Measurements from ENCODE around the gene RIMS1. TPM values are rescaled to one million over a fixed set of nuclear protein-coding genes. Genes with fewer than 3 reads are reported as not detected.

The RIMS1 gene
- total RNA-seq, 5 donors from 2014 or later (not counting 1 experiment from before 2014, with no cell fraction given) = not detected

- ChIA-PET POLR2A (interaction anchor here in 1 of 2 donors (0.6 kb wide), 1 partner anchor 11 kb away, joined by 9 read pairs; no protein-coding TSS in a partner anchor), CTCF (no interaction called here)
- Mint-ChIP-seq H3K27me3 (no peaks in the 10 kb centered on the region), H3K27ac (no peak overlapping the region), H3K4me3 (no peak overlapping the region), H3K36me3 (no peaks in the 10 kb centered on the region), H3K9me3 (peaks cover 0 to 11% (median 0%) of the 10 kb centered on the region in 3 donors), H3K4me1 (no peaks in the 10 kb centered on the region)
- Histone ChIP-seq H3K9me3 (no peaks in the 10 kb centered on the region), H3K36me3 (ENCODE audit: control insufficient read depth in 2 of 2, extremely low read depth in 1 of 2, insufficient read depth in 1 of 2, low read length in 1 of 2) (no peaks in the 10 kb centered on the region), H3K4me3 (ENCODE audit: control insufficient read depth in 1 of 2, extremely low read depth in 1 of 2, low read length in 1 of 2) (no peak overlapping the region), H3K27ac (ENCODE audit: low read length) (no peak overlapping the region), H3K27me3 (replicated peaks in 1 of 2; ENCODE audit: control insufficient read depth in 2 of 2, extremely low read depth in 1 of 2, insufficient read depth in 2 of 2, low read length in 1 of 2) (no peaks in the 10 kb centered on the region), H3K4me1 (ENCODE audit: control insufficient read depth in 1 of 2, extremely low read depth in 1 of 2, insufficient read depth in 2 of 2, low read length in 2 of 2) (no peaks in the 10 kb centered on the region)
- DNase-seq (no peak), ATAC-seq (replicated peaks in 1 of 4) (no peak)
Observed at GRCh38 chr6:71906813-71907212, 20.5 kb downstream of the RIMS1 start.

GRCh38 chr6:71908162-71908765 is 21.9 kb downstream of the RIMS1 start:
- Histone ChIP-seq H3K9me3 (no peaks in the 10 kb centered on the region), H3K27ac (ENCODE audit: low read length) (no peak overlapping the region), H3K27me3 (replicated peaks in 1 of 2; ENCODE audit: control insufficient read depth in 2 of 2, extremely low read depth in 1 of 2, insufficient read depth in 2 of 2, low read length in 1 of 2) (no peaks in the 10 kb centered on the region), H3K36me3 (ENCODE audit: control insufficient read depth in 2 of 2, extremely low read depth in 1 of 2, insufficient read depth in 1 of 2, low read length in 1 of 2) (no peaks in the 10 kb centered on the region), H3K4me3 (ENCODE audit: control insufficient read depth in 1 of 2, extremely low read depth in 1 of 2, low read length in 1 of 2) (no peak overlapping the region), H3K4me1 (ENCODE audit: control insufficient read depth in 1 of 2, extremely low read depth in 1 of 2, insufficient read depth in 2 of 2, low read length in 2 of 2) (no peaks in the 10 kb centered on the region)
- no peak for ATAC-seq (replicated peaks in 1 of 4)
- H3K27ac Mint-ChIP-seq = no peak overlapping the region
- POLR2A ChIA-PET = no interaction called here
- no CpG with 5 or more reads among the region's 4 CpGs for WGBS (ENCODE audit: insufficient coverage)
- H3K4me3 Mint-ChIP-seq = no peak overlapping the region
- DNase-seq = no peak
- no peaks in the 10 kb centered on the region for H3K27me3 Mint-ChIP-seq
- CTCF ChIA-PET = no interaction called here
- H3K36me3 Mint-ChIP-seq = no peaks in the 10 kb centered on the region
- no peaks in the 10 kb centered on the region for H3K4me1 Mint-ChIP-seq
- H3K9me3 Mint-ChIP-seq = peaks cover 0 to 11% (median 0%) of the 10 kb centered on the region in 3 donors

- Histone ChIP-seq H3K4me1 (ENCODE audit: control insufficient read depth in 1 of 2, extremely low read depth in 1 of 2, insufficient read depth in 2 of 2, low read length in 2 of 2) (no peaks in the 10 kb centered on the region), H3K27me3 (replicated peaks in 1 of 2; ENCODE audit: control insufficient read depth in 2 of 2, extremely low read depth in 1 of 2, insufficient read depth in 2 of 2, low read length in 1 of 2) (no peaks in the 10 kb centered on the region), H3K27ac (ENCODE audit: low read length) (no peak overlapping the region), H3K9me3 (no peaks in the 10 kb centered on the region), H3K4me3 (ENCODE audit: control insufficient read depth in 1 of 2, extremely low read depth in 1 of 2, low read length in 1 of 2) (no peak overlapping the region), H3K36me3 (ENCODE audit: control insufficient read depth in 2 of 2, extremely low read depth in 1 of 2, insufficient read depth in 1 of 2, low read length in 1 of 2) (no peaks in the 10 kb centered on the region)
- no peak overlapping the region for H3K4me3 Mint-ChIP-seq
- H3K36me3 Mint-ChIP-seq = no peaks in the 10 kb centered on the region
- WGBS (ENCODE audit: insufficient coverage) = no CpG with 5 or more reads among the region's 1 CpG
- H3K27ac Mint-ChIP-seq = no peak overlapping the region
- no peaks in the 10 kb centered on the region for H3K27me3 Mint-ChIP-seq
- no peaks in the 10 kb centered on the region for H3K4me1 Mint-ChIP-seq
- ATAC-seq (replicated peaks in 1 of 4) (no peak), DNase-seq (no peak)
- H3K9me3 Mint-ChIP-seq = peaks cover 0 to 7% (median 0%) of the 10 kb centered on the region in 3 donors
- ChIA-PET CTCF (interaction anchor here in 1 of 2 donors (0.5 kb wide), 1 partner anchor 114 kb away, joined by 3 read pairs; no protein-coding TSS in a partner anchor), POLR2A (no interaction called here)
Observed at GRCh38 chr6:71913444-71914234, 27.3 kb downstream of the RIMS1 start.

- no peaks in the 10 kb centered on the region for H3K36me3 Mint-ChIP-seq
- no peak for ATAC-seq (replicated peaks in 1 of 4)
- Histone ChIP-seq H3K9me3 (no peaks in the 10 kb centered on the region), H3K27ac (ENCODE audit: low read length) (no peak overlapping the region), H3K27me3 (replicated peaks in 1 of 2; ENCODE audit: control insufficient read depth in 2 of 2, extremely low read depth in 1 of 2, insufficient read depth in 2 of 2, low read length in 1 of 2) (no peaks in the 10 kb centered on the region), H3K36me3 (ENCODE audit: control insufficient read depth in 2 of 2, extremely low read depth in 1 of 2, insufficient read depth in 1 of 2, low read length in 1 of 2) (no peaks in the 10 kb centered on the region), H3K4me1 (ENCODE audit: control insufficient read depth in 1 of 2, extremely low read depth in 1 of 2, insufficient read depth in 2 of 2, low read length in 2 of 2) (no peaks in the 10 kb centered on the region), H3K4me3 (ENCODE audit: control insufficient read depth in 1 of 2, extremely low read depth in 1 of 2, low read length in 1 of 2) (no peak overlapping the region)
- no peak overlapping the region for H3K27ac Mint-ChIP-seq
- peaks cover 0 to 4% (median 2%) of the 10 kb centered on the region in 3 donors for H3K9me3 Mint-ChIP-seq
- CTCF ChIA-PET = no interaction called here
- no peaks in the 10 kb centered on the region for H3K27me3 Mint-ChIP-seq
- no peak for DNase-seq
- POLR2A ChIA-PET = no interaction called here
- 60% methylated on average over 1 of the region's 1 CpG for WGBS (ENCODE audit: insufficient coverage)
- H3K4me3 Mint-ChIP-seq = no peak overlapping the region
- H3K4me1 Mint-ChIP-seq = no peaks in the 10 kb centered on the region
Observed at GRCh38 chr6:71929047-71929446, 42.7 kb downstream of the RIMS1 start.

- ChIA-PET CTCF (no interaction called here), POLR2A (no interaction called here)
- Histone ChIP-seq H3K4me3 (ENCODE audit: control insufficient read depth in 1 of 2, extremely low read depth in 1 of 2, low read length in 1 of 2) (no peak overlapping the region), H3K27ac (ENCODE audit: low read length) (no peak overlapping the region), H3K27me3 (replicated peaks in 1 of 2; ENCODE audit: control insufficient read depth in 2 of 2, extremely low read depth in 1 of 2, insufficient read depth in 2 of 2, low read length in 1 of 2) (no peaks in the 10 kb centered on the region), H3K9me3 (no peaks in the 10 kb centered on the region), H3K36me3 (ENCODE audit: control insufficient read depth in 2 of 2, extremely low read depth in 1 of 2, insufficient read depth in 1 of 2, low read length in 1 of 2) (no peaks in the 10 kb centered on the region), H3K4me1 (ENCODE audit: control insufficient read depth in 1 of 2, extremely low read depth in 1 of 2, insufficient read depth in 2 of 2, low read length in 2 of 2) (no peaks in the 10 kb centered on the region)
- Mint-ChIP-seq H3K27me3 (no peaks in the 10 kb centered on the region), H3K4me3 (no peak overlapping the region), H3K27ac (no peak overlapping the region), H3K36me3 (no peaks in the 10 kb centered on the region), H3K9me3 (peaks cover 4 to 8% (median 6%) of the 10 kb centered on the region in 3 donors), H3K4me1 (no peaks in the 10 kb centered on the region)
- DNase-seq (no peak), ATAC-seq (replicated peaks in 1 of 4) (no peak)
- WGBS (ENCODE audit: insufficient coverage) = no CpG with 5 or more reads among the region's 1 CpG
Observed at GRCh38 chr6:71933881-71934280, 47.5 kb downstream of the RIMS1 start.

GRCh38 chr6:71965404-71965803 is 79.1 kb downstream of the RIMS1 start:
- WGBS (ENCODE audit: insufficient coverage) = 83% methylated on average over 5 of the region's 7 CpGs
- H3K9me3 ChIP-seq = no peaks in the 10 kb centered on the region
- no peaks in the 10 kb centered on the region for H3K4me1 Mint-ChIP-seq
- ChIA-PET CTCF (no interaction called here), POLR2A (no interaction called here)
- H3K27ac Mint-ChIP-seq = no peak overlapping the region
- no peak overlapping the region for H3K27ac ChIP-seq (ENCODE audit: low read length)
- peaks cover 0 to 4% (median 4%) of the 10 kb centered on the region in 3 donors for H3K9me3 Mint-ChIP-seq
- no peaks in the 10 kb centered on the region for H3K36me3 Mint-ChIP-seq
- no peak for ATAC-seq (replicated peaks in 1 of 4)
- no peak overlapping the region for H3K4me3 Mint-ChIP-seq
- DNase-seq = no peak
- no peaks in the 10 kb centered on the region for H3K27me3 ChIP-seq (replicated peaks in 1 of 2; ENCODE audit: control insufficient read depth in 2 of 2, extremely low read depth in 1 of 2, insufficient read depth in 2 of 2, low read length in 1 of 2)
- no peak overlapping the region for H3K4me3 ChIP-seq (ENCODE audit: control insufficient read depth in 1 of 2, extremely low read depth in 1 of 2, low read length in 1 of 2)
- H3K27me3 Mint-ChIP-seq = no peaks in the 10 kb centered on the region
- no peaks in the 10 kb centered on the region for H3K4me1 ChIP-seq (ENCODE audit: control insufficient read depth in 1 of 2, extremely low read depth in 1 of 2, insufficient read depth in 2 of 2, low read length in 2 of 2)
- H3K36me3 ChIP-seq (ENCODE audit: control insufficient read depth in 2 of 2, extremely low read depth in 1 of 2, insufficient read depth in 1 of 2, low read length in 1 of 2) = no peaks in the 10 kb centered on the region

Data from T-cell (primary cell).